A673 (cell line): ENCODE measurements around the gene MEAF6. TPM values are rescaled to one million over a fixed set of nuclear protein-coding genes. Genes with fewer than 3 reads are reported as not detected.
"Not testable (repeated sequence)": the region's sequence is repeated elsewhere in the genome, so short reads cannot be mapped to it uniquely, and the experiment has no call there.

Experiments
- BruUV-seq: library from RNA; stranded (reverse); fragments of 400-500 nt; replicated peaks from 2 replicates; lab custom pipeline; 2021; lab: Mats Ljungman, UMichigan
- CTCF ChIA-PET: fragments of 300-600 bp; sonication (Branson Sonifier 250); formaldehyde crosslinking; loops from one replicate; lab custom pipeline; 2022; ENCODE audit warnings: antibody characterized with exemption; lab: Charles Lee
- POLR2A ChIA-PET: fragments of 300-600 bp; sonication (Branson Sonifier 250); formaldehyde crosslinking; loops from one replicate; lab custom pipeline; 2022; ENCODE audit warnings: antibody characterized with exemption; ENCODE audit not compliant: low non-redundant PET; lab: Charles Lee
- DNase-seq: peaks from one replicate; pipeline ENCODE4 v3.0.0-alpha.2; 2015; ENCODE audit warnings: low spot score
- H3K27ac ChIP-seq: fragments of 200-600 bp; sonication (generic); 2 replicates; pipeline ENCODE4 v1.5.1; 2016; ENCODE audit warnings: mixed run types, low read depth, mild to moderate bottlenecking, mixed read lengths, antibody characterized with exemption, low read length; ENCODE audit not compliant: poor library complexity, severe bottlenecking
- H3K27me3 ChIP-seq: fragments of 200-600 bp; sonication (generic); replicated peaks from 2 replicates; pipeline ENCODE4 v1.6.1; 2017; ENCODE audit warnings: mixed run types, low read depth, mild to moderate bottlenecking, mixed read lengths, antibody characterized with exemption, low read length; ENCODE audit not compliant: insufficient read depth, poor library complexity
- H3K36me3 ChIP-seq: fragments of 200-600 bp; sonication (generic); 2 replicates; pipeline ENCODE4 v1.6.1; 2016; ENCODE audit warnings: mixed run types, mild to moderate bottlenecking, mixed read lengths, antibody characterized with exemption, low read length; ENCODE audit not compliant: insufficient read depth, poor library complexity, severe bottlenecking
- H3K4me1 ChIP-seq: fragments of 200-600 bp; sonication (generic); 2 replicates; pipeline ENCODE4 v1.6.1; 2017; ENCODE audit warnings: mixed run types, mild to moderate bottlenecking, mixed read lengths, antibody characterized with exemption, low read length; ENCODE audit not compliant: insufficient read depth, poor library complexity, severe bottlenecking
- H3K4me3 ChIP-seq: fragments of 200-600 bp; sonication (generic); 2 replicates; pipeline ENCODE4 v1.5.1; 2016; ENCODE audit warnings: low read depth, mixed run types, mild to moderate bottlenecking, mixed read lengths, low read length; ENCODE audit not compliant: poor library complexity, severe bottlenecking
- H3K9me3 ChIP-seq: fragments of 200-600 bp; sonication (generic); 2 replicates; pipeline ENCODE4 v1.6.1; 2016; ENCODE audit warnings: mixed run types, low read depth, mild to moderate bottlenecking, mixed read lengths, antibody characterized with exemption, low read length; ENCODE audit not compliant: poor library complexity, severe bottlenecking
- CTCF ChIP-seq: fragments of 300-800, 200-600 bp; sonication (generic); conservative IDR thresholded peaks from 2 replicates; pipeline ENCODE4 v1.5.1; 2017; ENCODE audit warnings: low read depth, mild to moderate bottlenecking, antibody characterized with exemption, low read length, moderate library complexity, mixed read lengths
- EZH2 ChIP-seq: fragments of 200-600 bp; sonication (generic); IDR thresholded peaks from 2 replicates; pipeline ENCODE4 v1.6.1; 2017; ENCODE audit warnings: borderline replicate concordance, low read depth, mild to moderate bottlenecking, mixed read lengths, antibody characterized with exemption, low read length; ENCODE audit not compliant: poor library complexity, severe bottlenecking
- intact Hi-C: fragments of 100-400 bp; cut with micrococcal nuclease; formaldehyde crosslinking; loops from one replicate; pipeline ENCODE4 v1.10.0; 2022; ENCODE audit not compliant: unreplicated experiment
- total RNA-seq: library from RNA; stranded (reverse); gene quantifications from 2 replicates; pipeline ENCODE4 v1.2.3, GENCODE V29; 2021

Gene MEAF6
- total RNA-seq, 1 experiment from 2014 or later: 73.8 TPM

DNA sequence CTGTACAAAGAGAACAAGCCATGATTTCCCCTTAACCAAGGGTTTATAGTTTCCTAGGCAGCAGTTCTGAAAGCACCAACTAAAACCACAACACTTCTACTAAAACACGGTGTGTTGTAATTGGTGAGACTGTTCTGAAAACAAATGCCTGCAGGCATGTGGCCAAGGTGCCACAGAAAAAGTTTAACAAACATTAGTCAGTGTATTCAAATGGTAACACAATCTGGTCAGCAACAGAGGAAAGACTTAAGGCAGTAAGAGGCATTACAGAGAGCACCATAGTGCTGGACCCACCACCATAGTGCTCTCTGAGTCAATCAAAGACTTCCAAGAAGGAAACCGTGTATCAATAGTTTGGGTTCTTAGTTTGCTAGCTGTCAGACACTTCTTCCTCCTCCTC lies 22.8 kb upstream of the MEAF6 start:
- BruUV-seq: TSS peak; percentile 28
- POLR2A ChIA-PET: no interaction called here
- no peaks in the 10 kb centered on the region for H3K9me3 ChIP-seq
- H3K4me1 ChIP-seq: no peaks in the 10 kb centered on the region
- no peaks in the 10 kb centered on the region for H3K27me3 ChIP-seq
- TF ChIP-seq CTCF (no peak), EZH2 (no peak)
- DNase-seq: no peak
- no peak overlapping the region for H3K4me3 ChIP-seq
- no peak overlapping the region for H3K27ac ChIP-seq
- H3K36me3 ChIP-seq: peaks cover 36% of the 10 kb centered on the region
- intact Hi-C loops: no loop called here
- CTCF ChIA-PET: interaction anchor here (1.0 kb wide), 1 partner anchor 23 kb away, joined by 3 read pairs; the partner anchor contains the start of gene MEAF6

GRCh38 chr1:37533317-37534093 lies 18.9 kb upstream of the MEAF6 start:
- no peak for DNase-seq
- Histone ChIP-seq H3K36me3 (peaks cover 10% of the 10 kb centered on the region), H3K4me3 (no peak overlapping the region), H3K4me1 (no peaks in the 10 kb centered on the region), H3K27ac (no peak overlapping the region), H3K9me3 (no peaks in the 10 kb centered on the region), H3K27me3 (no peaks in the 10 kb centered on the region)
- POLR2A ChIA-PET: no interaction called here
- BruUV-seq: no TSS peak
- no peak for TF ChIP-seq CTCF
- TF ChIP-seq EZH2: no peak
- CTCF ChIA-PET: no interaction called here
- intact Hi-C loops: no loop called here

DNA sequence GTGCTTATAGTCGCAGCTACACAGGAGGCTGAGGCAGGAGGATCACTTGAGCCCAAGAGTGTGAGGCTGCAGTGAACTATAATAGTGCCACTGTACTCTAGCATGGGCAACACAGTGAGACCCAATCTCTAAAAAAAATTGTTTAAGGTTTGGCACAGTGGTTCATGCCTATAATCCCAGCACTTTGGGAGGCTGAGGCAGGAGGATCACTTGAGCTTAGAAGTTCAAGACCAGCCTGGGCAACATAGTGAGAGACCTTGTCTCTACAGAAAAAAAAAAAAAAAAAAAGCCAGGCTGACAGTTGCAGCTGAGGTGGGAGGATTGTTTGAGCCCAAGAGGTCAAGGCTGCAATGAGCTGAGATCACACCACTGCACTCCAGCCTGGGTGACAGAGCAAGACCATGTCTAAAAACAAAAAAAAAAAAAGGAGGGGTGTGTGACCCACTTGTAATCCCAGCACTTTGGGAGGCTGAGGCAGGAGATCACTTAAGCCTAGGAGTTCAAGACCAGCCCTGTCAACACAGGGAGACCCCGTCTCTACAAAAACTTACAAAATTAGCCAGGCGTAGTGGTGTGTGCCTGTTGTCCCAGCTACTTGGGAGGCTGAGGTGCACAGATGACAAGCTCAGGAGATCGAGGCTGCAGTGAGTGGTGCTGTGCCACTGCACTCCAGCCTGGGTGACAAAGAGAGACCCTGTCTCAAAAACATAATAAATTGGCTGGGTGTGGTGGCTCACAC lies 18.0 kb upstream of the MEAF6 start:
- H3K36me3 ChIP-seq, H3K4me1 ChIP-seq, H3K9me3 ChIP-seq, H3K4me3 ChIP-seq, H3K27ac ChIP-seq, intact Hi-C loops, POLR2A ChIA-PET, BruUV-seq, CTCF ChIA-PET, H3K27me3 ChIP-seq, DNase-seq: not testable (repeated sequence)

GRCh38 chr1:37529888-37530287 lies 15.3 kb upstream of the MEAF6 start:
- intact Hi-C loops, CTCF ChIA-PET, H3K27ac ChIP-seq, H3K4me1 ChIP-seq, H3K27me3 ChIP-seq, H3K4me3 ChIP-seq, BruUV-seq, H3K9me3 ChIP-seq, DNase-seq, H3K36me3 ChIP-seq: not testable (repeated sequence)
- POLR2A ChIA-PET: interaction anchor here (0.7 kb wide), 1 partner anchor 19 kb away, joined by 11 read pairs; no protein-coding TSS in a partner anchor
